Keratinocyte (primary cell): ENCODE measurements around the gene VANGL2. TPM values are rescaled to one million over a fixed set of nuclear protein-coding genes. Genes with fewer than 3 reads are reported as not detected.

Source experiments
- DNase-seq: peaks from one replicate; pipeline ENCODE4 v3.0.0-alpha.2; 2011; ENCODE audit warnings: low read depth, missing footprints, low spot score
- FAIRE-seq: peaks from 2 replicates; lab custom pipeline; 2011; peaks lifted over from hg19 to GRCh38; lab: Jason Lieb, UNC
- H2AFZ ChIP-seq: 2 replicates; pipeline ENCODE4 v1.6.0; 2012; ENCODE audit warnings: low read length, control low read depth, inconsistent platforms; ENCODE audit not compliant: control insufficient read depth
- H3K27ac ChIP-seq: 2 replicates; pipeline ENCODE4 v1.5.1; 2011; ENCODE audit warnings: low read length; ENCODE audit not compliant: control insufficient read depth, insufficient read depth
- H3K27me3 ChIP-seq: 3 replicates; pipeline ENCODE4 v1.6.0; 2011; ENCODE audit warnings: low read length; ENCODE audit not compliant: control insufficient read depth, insufficient read depth; ENCODE audit errors: extremely low read depth
- H3K36me3 ChIP-seq, 2 experiments: 2 replicates in 1 of 2; 3 replicates in 1 of 2; pipeline ENCODE4 v1.5.1; 2011; ENCODE audit warnings: low read length in 2 of 2, mild to moderate bottlenecking in 1 of 2; ENCODE audit not compliant: control insufficient read depth in 2 of 2, insufficient read depth in 2 of 2; ENCODE audit errors: extremely low read depth in 1 of 2
- H3K4me1 ChIP-seq: 3 replicates; pipeline ENCODE4 v1.5.1; 2011; ENCODE audit warnings: low read length; ENCODE audit not compliant: control insufficient read depth, insufficient read depth; ENCODE audit errors: extremely low read depth
- H3K4me2 ChIP-seq: 3 replicates; pipeline ENCODE4 v1.6.0; 2011; ENCODE audit warnings: low read depth, low read length; ENCODE audit not compliant: control insufficient read depth, insufficient read depth; ENCODE audit errors: extremely low read depth
- H3K4me3 ChIP-seq, 3 experiments: fragments of 200-600 bp in 1 of 3; sonication (generic) in 1 of 3; 2 replicates in 2 of 3; 3 replicates in 1 of 3; pipeline ENCODE4 v1.5.1; 2011 to 2016; ENCODE audit warnings: low read length in 3 of 3, mild to moderate bottlenecking in 3 of 3, control low read depth in 2 of 3, inconsistent platforms in 1 of 3, low read depth in 1 of 3, mixed read lengths in 1 of 3, mixed run types in 1 of 3, moderate library complexity in 1 of 3; ENCODE audit not compliant: control insufficient read depth in 2 of 3, insufficient read depth in 2 of 3; ENCODE audit errors: extremely low read depth in 1 of 3
- H3K79me2 ChIP-seq: 2 replicates; pipeline ENCODE4 v1.6.0; 2012; ENCODE audit warnings: low read length; ENCODE audit not compliant: control insufficient read depth, insufficient read depth
- H3K9ac ChIP-seq: 3 replicates; pipeline ENCODE4 v1.6.0; 2011; ENCODE audit warnings: low read length; ENCODE audit not compliant: control insufficient read depth, insufficient read depth; ENCODE audit errors: extremely low read depth
- H3K9me1 ChIP-seq: 3 replicates; pipeline ENCODE4 v1.6.0; 2011; ENCODE audit warnings: low read length; ENCODE audit not compliant: control insufficient read depth, insufficient read depth; ENCODE audit errors: extremely low read depth
- H3K9me3 ChIP-seq: 2 replicates; pipeline ENCODE4 v1.5.1; 2012; ENCODE audit warnings: low read depth, low read length; ENCODE audit not compliant: control insufficient read depth
- H4K20me1 ChIP-seq: 3 replicates; pipeline ENCODE4 v1.6.0; 2011; ENCODE audit warnings: low read length; ENCODE audit not compliant: control insufficient read depth, insufficient read depth; ENCODE audit errors: extremely low read depth
- EZH2 ChIP-seq: IDR thresholded peaks from one replicate; pipeline ENCODE4 v1.6.1; 2012; ENCODE audit warnings: inconsistent platforms, mild to moderate bottlenecking, low read length, moderate library complexity
- dilution Hi-C: fragments of 300-500 bp; cut with MboI; formaldehyde crosslinking; loops from one replicate; pipeline ENCODE4 v1.7.0; 2020; ENCODE audit warnings: low sequenced_read_pairs; ENCODE audit not compliant: extremely low pct_ligation_motif_present
- polyA plus RNA-seq, 5 experiments: library from polyadenylated mRNA; depleted of rRNA in 3 of 5; stranded (reverse) in 3 of 5; stranded (forward) in 1 of 5; unstranded in 1 of 5; fragments of >200 nt; gene quantifications; 1 replicate in 1 of 5; 2 replicates in 3 of 5; 3 replicates in 1 of 5; pipeline versions ENCODE4 v1.2.1 to v1.2.3, GENCODE V29; 2011 to 2012; ENCODE audit warnings: missing spikeins in 2 of 5, low read depth in 1 of 5, low replicate concordance in 1 of 5
- TF ChIP-seq, protein P1 (sequence below), 3 experiments: IDR thresholded peaks in 1 of 3; conservative IDR thresholded peaks in 1 of 3; optimal IDR thresholded peaks in 1 of 3; 2 replicates in 2 of 3; 3 replicates in 1 of 3; pipeline versions ENCODE3 to v1.5.1; 2011; ENCODE audit warnings: low read length in 3 of 3, mild to moderate bottlenecking in 3 of 3, moderate library complexity in 2 of 3, control low read depth in 1 of 3, inconsistent platforms in 1 of 3; ENCODE audit not compliant: insufficient read depth in 2 of 3; ENCODE audit errors: extremely low read depth in 1 of 3

The VANGL2 gene
- polyA plus RNA-seq, 1 donor (not counting 4 experiments of a cell fraction or from before 2014, with no cell fraction given) = 10.9 TPM

DNA sequence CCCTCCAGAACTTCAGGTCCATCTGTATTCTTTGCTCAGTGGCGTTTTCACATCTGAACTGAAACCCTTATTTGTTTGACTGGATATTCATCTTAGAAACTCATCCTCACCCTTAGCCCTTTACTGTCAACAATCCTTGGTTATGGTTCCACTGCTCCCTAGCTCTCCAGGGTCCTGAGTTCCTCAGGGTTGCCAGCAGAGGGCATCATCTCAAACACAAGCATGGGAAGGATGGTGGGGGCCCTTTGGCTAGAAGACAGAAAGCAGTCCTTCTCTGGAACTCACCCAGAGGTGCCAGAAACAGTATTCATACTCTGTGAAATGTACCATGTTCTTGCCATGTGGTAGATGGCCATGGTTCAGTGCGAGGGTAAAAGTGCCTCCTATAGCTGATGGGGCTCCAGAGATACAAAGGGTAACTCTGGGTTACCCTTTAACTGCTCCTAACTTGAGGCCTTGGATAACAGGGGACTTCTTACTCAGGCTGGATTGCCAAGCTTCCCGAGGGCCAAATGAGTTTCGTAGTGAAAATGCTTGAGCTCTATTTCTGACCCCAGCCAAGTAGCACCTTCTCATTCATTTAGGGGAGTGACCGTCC is 45.9 kb upstream of the VANGL2 start:
- no peaks in the 10 kb centered on the region for H3K27me3 ChIP-seq

DNA sequence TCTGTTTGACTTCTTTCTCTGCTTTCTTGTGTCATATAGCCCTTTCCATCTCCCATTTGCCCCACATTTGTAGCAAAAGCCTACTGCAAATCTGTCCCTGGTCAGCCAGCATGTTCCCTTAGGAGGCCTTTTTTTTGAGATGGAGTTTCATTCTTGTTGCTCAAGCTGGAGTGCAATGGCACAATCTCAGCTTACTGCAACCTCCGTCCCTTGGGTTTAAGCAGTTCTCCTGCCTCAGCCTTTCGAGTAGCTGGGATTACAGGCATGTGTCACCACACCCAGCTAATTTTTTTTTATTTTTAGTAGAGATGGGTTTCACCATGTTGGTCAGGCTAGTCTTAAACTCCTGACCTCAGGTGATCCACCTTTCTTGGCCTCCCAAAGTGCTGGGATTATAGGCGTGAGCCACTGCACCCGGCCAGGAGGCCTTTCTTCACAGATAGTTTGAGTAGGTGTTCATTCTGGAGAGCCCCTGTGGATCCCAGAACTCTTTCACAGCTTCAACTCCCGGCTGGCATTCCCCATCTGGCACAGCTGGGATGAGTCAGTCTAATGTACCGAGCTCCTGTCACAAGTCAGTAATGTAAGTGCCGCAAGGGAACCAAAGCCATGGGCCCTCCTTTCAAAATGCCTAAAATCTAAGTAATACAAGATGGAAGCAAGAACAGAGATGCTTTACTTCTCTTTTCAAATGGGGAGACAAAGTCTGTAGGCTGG is 42.9 kb upstream of the VANGL2 start:
- Histone ChIP-seq H3K9me1 (no peaks in the 10 kb centered on the region), H3K4me2 (no peak overlapping the region), H3K27ac (no peak overlapping the region), H3K9ac (no peak overlapping the region), H2AFZ (no peak overlapping the region), H3K27me3 (no peaks in the 10 kb centered on the region), H3K4me1 (no peaks in the 10 kb centered on the region), H3K79me2 (no peaks in the 10 kb centered on the region), H3K36me3 (peaks cover 53% of the 10 kb centered on the region in 2 experiments), H4K20me1 (no peaks in the 10 kb centered on the region), H3K4me3 (no peak overlapping the region), H3K9me3 (no peaks in the 10 kb centered on the region)
- FAIRE-seq (no peak), DNase-seq (no peak)
- dilution Hi-C loops = no loop called here
- TF ChIP-seq, protein P1, sequence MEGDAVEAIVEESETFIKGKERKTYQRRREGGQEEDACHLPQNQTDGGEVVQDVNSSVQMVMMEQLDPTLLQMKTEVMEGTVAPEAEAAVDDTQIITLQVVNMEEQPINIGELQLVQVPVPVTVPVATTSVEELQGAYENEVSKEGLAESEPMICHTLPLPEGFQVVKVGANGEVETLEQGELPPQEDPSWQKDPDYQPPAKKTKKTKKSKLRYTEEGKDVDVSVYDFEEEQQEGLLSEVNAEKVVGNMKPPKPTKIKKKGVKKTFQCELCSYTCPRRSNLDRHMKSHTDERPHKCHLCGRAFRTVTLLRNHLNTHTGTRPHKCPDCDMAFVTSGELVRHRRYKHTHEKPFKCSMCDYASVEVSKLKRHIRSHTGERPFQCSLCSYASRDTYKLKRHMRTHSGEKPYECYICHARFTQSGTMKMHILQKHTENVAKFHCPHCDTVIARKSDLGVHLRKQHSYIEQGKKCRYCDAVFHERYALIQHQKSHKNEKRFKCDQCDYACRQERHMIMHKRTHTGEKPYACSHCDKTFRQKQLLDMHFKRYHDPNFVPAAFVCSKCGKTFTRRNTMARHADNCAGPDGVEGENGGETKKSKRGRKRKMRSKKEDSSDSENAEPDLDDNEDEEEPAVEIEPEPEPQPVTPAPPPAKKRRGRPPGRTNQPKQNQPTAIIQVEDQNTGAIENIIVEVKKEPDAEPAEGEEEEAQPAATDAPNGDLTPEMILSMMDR (optimal IDR thresholded peaks at IDR 0.05 in 1 of 3, IDR thresholded peaks at IDR 0.05 in 1 of 3, conservative IDR thresholded peaks at IDR 0.05 in 1 of 3; ENCODE audit: extremely low read depth in 1 of 3, insufficient read depth in 2 of 3, low read length in 3 of 3) = no peak
- no peak for TF ChIP-seq EZH2

More for the DNA sequence above, 45.9 kb upstream of the VANGL2 start:
- Histone ChIP-seq H3K9me1 (no peaks in the 10 kb centered on the region), H3K27ac (no peak overlapping the region), H3K4me3 (no peak overlapping the region), H4K20me1 (no peaks in the 10 kb centered on the region), H2AFZ (no peak overlapping the region), H3K4me1 (no peaks in the 10 kb centered on the region), H3K9me3 (no peaks in the 10 kb centered on the region), H3K9ac (no peak overlapping the region), H3K36me3 (peaks cover 66 to 75% of the 10 kb centered on the region in 2 experiments), H3K4me2 (no peak overlapping the region), H3K79me2 (no peaks in the 10 kb centered on the region)
- DNase-seq = no peak
- dilution Hi-C loops = no loop called here
- TF ChIP-seq, protein P1 (optimal IDR thresholded peaks at IDR 0.05 in 1 of 3, IDR thresholded peaks at IDR 0.05 in 1 of 3, conservative IDR thresholded peaks at IDR 0.05 in 1 of 3; ENCODE audit: extremely low read depth in 1 of 3, insufficient read depth in 2 of 3, low read length in 3 of 3) = peak; percentile 61 to 72 (median 63)
- TF ChIP-seq EZH2 = no peak
- FAIRE-seq = no peak
